Liver (tissue), 9 donors: ENCODE results near the gene PANX1. TPM values are rescaled to one million over a fixed set of nuclear protein-coding genes. Genes with fewer than 3 reads are reported as not detected.

Experiments used
- DNase-seq: peaks from one replicate; pipeline ENCODE4 v3.0.0-alpha.2; 2017; ENCODE audit warnings: low spot score
- H3K27ac ChIP-seq, 2 donors: one replicate each; pipeline ENCODE4 v1.7.0; 2013; ENCODE audit warnings: inconsistent platforms in 2 of 2, low read length in 2 of 2, control low read depth in 1 of 2, low read depth in 1 of 2, mild to moderate bottlenecking in 1 of 2
- H3K27me3 ChIP-seq, 4 donors: one replicate each; pipeline versions ENCODE4 v1.6.1 to v1.7.0; 2013; ENCODE audit warnings: low read length in 3 of 4, inconsistent platforms in 1 of 4, mild to moderate bottlenecking in 1 of 4, moderate library complexity in 1 of 4; ENCODE audit not compliant: control insufficient read depth in 4 of 4, insufficient read depth in 4 of 4
- H3K36me3 ChIP-seq, 4 donors: one replicate each; pipeline versions ENCODE4 v1.6.1 to v1.7.0; 2013; ENCODE audit warnings: low read length in 3 of 4, mild to moderate bottlenecking in 3 of 4, low read depth in 1 of 4, moderate library complexity in 1 of 4; ENCODE audit not compliant: control insufficient read depth in 4 of 4, insufficient read depth in 3 of 4
- H3K4me1 ChIP-seq, 4 donors: one replicate each; pipeline versions ENCODE4 v1.6.1 to v1.7.0; 2013; ENCODE audit warnings: low read length in 3 of 4, mild to moderate bottlenecking in 3 of 4, moderate library complexity in 1 of 4; ENCODE audit not compliant: control insufficient read depth in 4 of 4, insufficient read depth in 4 of 4
- H3K4me3 ChIP-seq, 3 donors: one replicate each; pipeline versions ENCODE4 v1.6.1 to v1.7.0; 2013; ENCODE audit warnings: low read length in 3 of 3, control low read depth in 1 of 3, low read depth in 1 of 3, mild to moderate bottlenecking in 1 of 3
- H3K9ac ChIP-seq, 2 donors: one replicate each; pipeline ENCODE4 v1.7.0; 2013; ENCODE audit warnings: low read length in 2 of 2, mild to moderate bottlenecking in 2 of 2, moderate library complexity in 2 of 2, control low read depth in 1 of 2, low read depth in 1 of 2
- H3K9me3 ChIP-seq, 4 donors: one replicate each; pipeline versions ENCODE4 v1.6.1 to v1.7.0; 2013; ENCODE audit warnings: low read length in 3 of 4; ENCODE audit not compliant: control insufficient read depth in 4 of 4
- EGR1 ChIP-seq, 2 donors: IDR thresholded peaks; 2 replicates each; pipeline ENCODE4 v1.6.1; 2016 to 2018; ENCODE audit warnings: antibody characterized with exemption in 2 of 2, low read depth in 2 of 2
- FOXA1 ChIP-seq: IDR thresholded peaks from 2 replicates; pipeline ENCODE4 v1.6.1; 2016; ENCODE audit warnings: antibody characterized with exemption
- FOXA2 ChIP-seq: IDR thresholded peaks from 2 replicates; pipeline ENCODE4 v1.6.1; 2016; ENCODE audit warnings: antibody characterized with exemption
- GABPA ChIP-seq, 2 donors: IDR thresholded peaks in 1 of 2; conservative IDR thresholded peaks in 1 of 2; 2 replicates each; pipeline ENCODE4 v1.6.1; 2016; ENCODE audit warnings: antibody characterized with exemption in 2 of 2, mild to moderate bottlenecking in 1 of 2, moderate library complexity in 1 of 2
- HNF4A ChIP-seq, 2 donors: conservative IDR thresholded peaks; 2 replicates each; pipeline ENCODE4 v1.6.1; 2016; ENCODE audit warnings: antibody characterized with exemption in 2 of 2, mild to moderate bottlenecking in 2 of 2
- HNF4G ChIP-seq: IDR thresholded peaks from 2 replicates; pipeline ENCODE4 v1.6.1; 2016; ENCODE audit warnings: antibody characterized with exemption
- JUND ChIP-seq, 2 donors: IDR thresholded peaks; 2 replicates each; pipeline ENCODE4 v1.6.1; 2016; ENCODE audit warnings: antibody characterized with exemption in 2 of 2
- NR2F2 ChIP-seq: IDR thresholded peaks from 2 replicates; pipeline ENCODE4 v1.6.1; 2016; ENCODE audit warnings: antibody characterized with exemption
- RAD21 ChIP-seq, 2 donors: IDR thresholded peaks; 2 replicates each; pipeline ENCODE4 v1.6.1; 2016; ENCODE audit warnings: antibody characterized with exemption in 2 of 2, mild to moderate bottlenecking in 2 of 2
- RXRA ChIP-seq, 2 donors: IDR thresholded peaks; 2 replicates each; pipeline ENCODE4 v1.6.1; 2017 to 2018; ENCODE audit warnings: antibody characterized with exemption in 2 of 2, mild to moderate bottlenecking in 1 of 2
- SP1 ChIP-seq: IDR thresholded peaks from 2 replicates; pipeline ENCODE4 v1.6.1; 2018; ENCODE audit warnings: antibody characterized with exemption, mild to moderate bottlenecking
- TAF1 ChIP-seq: conservative IDR thresholded peaks from 2 replicates; pipeline ENCODE4 v1.6.1; 2016; ENCODE audit warnings: antibody characterized with exemption, mild to moderate bottlenecking
- YY1 ChIP-seq: IDR thresholded peaks from 2 replicates; pipeline ENCODE4 v1.6.1; 2016; ENCODE audit warnings: antibody characterized with exemption, mild to moderate bottlenecking
- WGBS: extraction: QIAGEN DNeasy Blood & Tissue Kit; methylation state at CpG from one replicate; pipeline ENCODE4 v1.1.7; 2013; 5-methylcytosine and 5-hydroxymethylcytosine counted together
- polyA plus RNA-seq, 2 donors: library from polyadenylated mRNA; stranded (reverse) in 1 of 2; unstranded in 1 of 2; fragments of 200-250 nt in 1 of 2; fragments of >200 nt in 1 of 2; fragmentation: Nextera tagmentation in 1 of 2; extraction: Ambion mirVana in 1 of 2; gene quantifications; one replicate each; pipeline versions ENCODE4 v1.2.1 to v1.2.3, GENCODE V29; 2013 to 2015
- total RNA-seq, 2 donors: library from RNA; depleted of rRNA; stranded (reverse); fragments of >200 nt; gene quantifications; one replicate each; pipeline ENCODE4 v1.2.3, GENCODE V29; 2014
- TF ChIP-seq, protein P1 (sequence below): IDR thresholded peaks from 2 replicates; pipeline ENCODE4 v1.6.1; 2016; ENCODE audit warnings: antibody characterized with exemption
- TF ChIP-seq, protein P2 (sequence below): fragments of 150-350 bp; IDR thresholded peaks from 2 replicates; pipeline ENCODE4 v1.5.1; 2017; ENCODE audit warnings: improper control_type of control experiment, low read depth, low read length; ENCODE audit not compliant: missing input control
- TF ChIP-seq, protein P3 (sequence below): IDR thresholded peaks from 2 replicates; pipeline ENCODE4 v1.6.1; 2016; ENCODE audit warnings: antibody characterized with exemption
- TF ChIP-seq, protein P4 (sequence below): IDR thresholded peaks from 2 replicates; pipeline ENCODE4 v1.6.1; 2016; ENCODE audit warnings: antibody characterized with exemption
- TF ChIP-seq, protein P5 (sequence below): IDR thresholded peaks from 2 replicates; pipeline ENCODE4 v1.6.1; 2016; ENCODE audit warnings: antibody characterized with exemption, mild to moderate bottlenecking
- donor health status: healthy.
- donor health status: healthy.
- donor health status: healthy.
- donor health status: healthy.
- donor health status: healthy.

Gene PANX1
- total and polyA plus RNA-seq, 4 donors: 6.4 to 14.1 (median 8.4) TPM

DNA sequence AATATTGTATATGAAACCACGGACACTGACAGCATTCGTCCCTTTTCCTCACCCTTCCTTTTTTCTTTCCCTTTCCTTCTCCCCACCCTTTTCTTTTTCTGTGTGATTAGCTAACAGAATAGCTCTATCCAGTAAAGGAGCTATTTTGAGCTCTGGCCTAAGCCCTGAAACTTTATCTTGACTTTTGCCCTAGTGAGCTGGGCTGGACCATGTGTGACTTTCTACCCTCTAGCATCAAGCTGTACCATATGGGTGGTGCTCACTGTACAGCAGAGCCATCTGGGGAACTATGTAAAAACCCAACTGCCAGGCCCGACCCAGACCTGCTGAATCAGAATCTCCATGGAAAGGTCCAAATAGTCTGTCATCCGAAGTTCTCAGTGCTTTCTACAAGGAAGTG, 21.9 kb upstream of the PANX1 start:
- no peaks in the 10 kb centered on the region for H3K9me3 ChIP-seq
- no peaks in the 10 kb centered on the region for H3K4me1 ChIP-seq
- H3K9ac ChIP-seq: no peak overlapping the region
- 95% methylated on average over 4 of the region's 4 CpGs for WGBS
- no peaks in the 10 kb centered on the region for H3K27me3 ChIP-seq
- H3K4me3 ChIP-seq: no peak overlapping the region
- H3K36me3 ChIP-seq: no peaks in the 10 kb centered on the region
- no peak overlapping the region for H3K27ac ChIP-seq
- no peak for DNase-seq
- TF ChIP-seq, protein P1, sequence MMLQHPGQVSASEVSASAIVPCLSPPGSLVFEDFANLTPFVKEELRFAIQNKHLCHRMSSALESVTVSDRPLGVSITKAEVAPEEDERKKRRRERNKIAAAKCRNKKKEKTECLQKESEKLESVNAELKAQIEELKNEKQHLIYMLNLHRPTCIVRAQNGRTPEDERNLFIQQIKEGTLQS: no peak
- TF ChIP-seq RXRA (IDR thresholded peaks at IDR 0.05): no peak
- TF ChIP-seq FOXA2: no peak
- TF ChIP-seq SP1: no peak
- TF ChIP-seq YY1: no peak
- no peak for TF ChIP-seq RAD21 (IDR thresholded peaks at IDR 0.05)
- TF ChIP-seq, protein P2, sequence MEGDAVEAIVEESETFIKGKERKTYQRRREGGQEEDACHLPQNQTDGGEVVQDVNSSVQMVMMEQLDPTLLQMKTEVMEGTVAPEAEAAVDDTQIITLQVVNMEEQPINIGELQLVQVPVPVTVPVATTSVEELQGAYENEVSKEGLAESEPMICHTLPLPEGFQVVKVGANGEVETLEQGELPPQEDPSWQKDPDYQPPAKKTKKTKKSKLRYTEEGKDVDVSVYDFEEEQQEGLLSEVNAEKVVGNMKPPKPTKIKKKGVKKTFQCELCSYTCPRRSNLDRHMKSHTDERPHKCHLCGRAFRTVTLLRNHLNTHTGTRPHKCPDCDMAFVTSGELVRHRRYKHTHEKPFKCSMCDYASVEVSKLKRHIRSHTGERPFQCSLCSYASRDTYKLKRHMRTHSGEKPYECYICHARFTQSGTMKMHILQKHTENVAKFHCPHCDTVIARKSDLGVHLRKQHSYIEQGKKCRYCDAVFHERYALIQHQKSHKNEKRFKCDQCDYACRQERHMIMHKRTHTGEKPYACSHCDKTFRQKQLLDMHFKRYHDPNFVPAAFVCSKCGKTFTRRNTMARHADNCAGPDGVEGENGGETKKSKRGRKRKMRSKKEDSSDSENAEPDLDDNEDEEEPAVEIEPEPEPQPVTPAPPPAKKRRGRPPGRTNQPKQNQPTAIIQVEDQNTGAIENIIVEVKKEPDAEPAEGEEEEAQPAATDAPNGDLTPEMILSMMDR: no peak
- no peak for TF ChIP-seq NR2F2
- no peak for TF ChIP-seq TAF1
- TF ChIP-seq, protein P3, sequence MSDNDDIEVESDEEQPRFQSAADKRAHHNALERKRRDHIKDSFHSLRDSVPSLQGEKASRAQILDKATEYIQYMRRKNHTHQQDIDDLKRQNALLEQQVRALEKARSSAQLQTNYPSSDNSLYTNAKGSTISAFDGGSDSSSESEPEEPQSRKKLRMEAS: no peak
- TF ChIP-seq, protein P4, sequence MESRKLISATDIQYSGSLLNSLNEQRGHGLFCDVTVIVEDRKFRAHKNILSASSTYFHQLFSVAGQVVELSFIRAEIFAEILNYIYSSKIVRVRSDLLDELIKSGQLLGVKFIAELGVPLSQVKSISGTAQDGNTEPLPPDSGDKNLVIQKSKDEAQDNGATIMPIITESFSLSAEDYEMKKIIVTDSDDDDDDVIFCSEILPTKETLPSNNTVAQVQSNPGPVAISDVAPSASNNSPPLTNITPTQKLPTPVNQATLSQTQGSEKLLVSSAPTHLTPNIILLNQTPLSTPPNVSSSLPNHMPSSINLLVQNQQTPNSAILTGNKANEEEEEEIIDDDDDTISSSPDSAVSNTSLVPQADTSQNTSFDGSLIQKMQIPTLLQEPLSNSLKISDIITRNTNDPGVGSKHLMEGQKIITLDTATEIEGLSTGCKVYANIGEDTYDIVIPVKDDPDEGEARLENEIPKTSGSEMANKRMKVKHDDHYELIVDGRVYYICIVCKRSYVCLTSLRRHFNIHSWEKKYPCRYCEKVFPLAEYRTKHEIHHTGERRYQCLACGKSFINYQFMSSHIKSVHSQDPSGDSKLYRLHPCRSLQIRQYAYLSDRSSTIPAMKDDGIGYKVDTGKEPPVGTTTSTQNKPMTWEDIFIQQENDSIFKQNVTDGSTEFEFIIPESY: no peak
- TF ChIP-seq, protein P5, sequence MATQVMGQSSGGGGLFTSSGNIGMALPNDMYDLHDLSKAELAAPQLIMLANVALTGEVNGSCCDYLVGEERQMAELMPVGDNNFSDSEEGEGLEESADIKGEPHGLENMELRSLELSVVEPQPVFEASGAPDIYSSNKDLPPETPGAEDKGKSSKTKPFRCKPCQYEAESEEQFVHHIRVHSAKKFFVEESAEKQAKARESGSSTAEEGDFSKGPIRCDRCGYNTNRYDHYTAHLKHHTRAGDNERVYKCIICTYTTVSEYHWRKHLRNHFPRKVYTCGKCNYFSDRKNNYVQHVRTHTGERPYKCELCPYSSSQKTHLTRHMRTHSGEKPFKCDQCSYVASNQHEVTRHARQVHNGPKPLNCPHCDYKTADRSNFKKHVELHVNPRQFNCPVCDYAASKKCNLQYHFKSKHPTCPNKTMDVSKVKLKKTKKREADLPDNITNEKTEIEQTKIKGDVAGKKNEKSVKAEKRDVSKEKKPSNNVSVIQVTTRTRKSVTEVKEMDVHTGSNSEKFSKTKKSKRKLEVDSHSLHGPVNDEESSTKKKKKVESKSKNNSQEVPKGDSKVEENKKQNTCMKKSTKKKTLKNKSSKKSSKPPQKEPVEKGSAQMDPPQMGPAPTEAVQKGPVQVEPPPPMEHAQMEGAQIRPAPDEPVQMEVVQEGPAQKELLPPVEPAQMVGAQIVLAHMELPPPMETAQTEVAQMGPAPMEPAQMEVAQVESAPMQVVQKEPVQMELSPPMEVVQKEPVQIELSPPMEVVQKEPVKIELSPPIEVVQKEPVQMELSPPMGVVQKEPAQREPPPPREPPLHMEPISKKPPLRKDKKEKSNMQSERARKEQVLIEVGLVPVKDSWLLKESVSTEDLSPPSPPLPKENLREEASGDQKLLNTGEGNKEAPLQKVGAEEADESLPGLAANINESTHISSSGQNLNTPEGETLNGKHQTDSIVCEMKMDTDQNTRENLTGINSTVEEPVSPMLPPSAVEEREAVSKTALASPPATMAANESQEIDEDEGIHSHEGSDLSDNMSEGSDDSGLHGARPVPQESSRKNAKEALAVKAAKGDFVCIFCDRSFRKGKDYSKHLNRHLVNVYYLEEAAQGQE: no peak
- no peak for TF ChIP-seq HNF4G
- no peak for TF ChIP-seq FOXA1
- TF ChIP-seq GABPA (IDR thresholded peaks at IDR 0.05 in 1 of 2, conservative IDR thresholded peaks at IDR 0.05 in 1 of 2): no peak
- no peak for TF ChIP-seq EGR1 (IDR thresholded peaks at IDR 0.05; ENCODE audit: low read depth in 2 of 2)
- TF ChIP-seq JUND (IDR thresholded peaks at IDR 0.05): no peak
- no peak for TF ChIP-seq HNF4A (conservative IDR thresholded peaks at IDR 0.05)
